GM12891 (cell line): Measurements from ENCODE around the gene HIPK2.

Source experiments
- PAX5 ChIP-seq: IDR thresholded peaks from 2 replicates; pipeline ENCODE4 v1.6.1; 2011; ENCODE audit warnings: low read length, moderate library complexity, mild to moderate bottlenecking; ENCODE audit not compliant: insufficient read depth, severe bottlenecking
- POLR2A ChIP-seq: IDR thresholded peaks from 2 replicates; pipeline ENCODE4 v1.6.1; 2011; ENCODE audit warnings: low read depth, low read length, control low read depth
- POLR2AphosphoS5 ChIP-seq: IDR thresholded peaks from 2 replicates; pipeline ENCODE4 v1.6.1; 2011; ENCODE audit warnings: low read depth, low read length, control low read depth

GRCh38 chr7:139697056-139697455, 80.7 kb downstream of the HIPK2 start:
- TF ChIP-seq POLR2A, result no peak
- no peak for TF ChIP-seq PAX5
- no peak for TF ChIP-seq POLR2AphosphoS5
